ENCODE measurements around the gene INAFM2.

The INAFM2 gene

GRCh38 chr15:40287505-40287904 lies 36.0 kb upstream of the INAFM2 start:
- in situ Hi-C loops (cut with MboI; ENCODE audit: low pct_unique_long_range_greater_than_20kb, low sequenced_read_pairs, unreplicated experiment) = no loop called here
- no peak for DNase-seq (ENCODE audit: low spot score)
- no peak for TF ChIP-seq CTCF (IDR thresholded peaks at IDR 0.05; ENCODE audit: extremely low read depth, insufficient read depth, missing control alignments)

GRCh38 chr15:40287968-40288367 lies 35.5 kb upstream of the INAFM2 start:
- no peak for DNase-seq (ENCODE audit: low spot score)
- in situ Hi-C loops (cut with MboI; ENCODE audit: low pct_unique_long_range_greater_than_20kb, low sequenced_read_pairs, unreplicated experiment) = no loop called here
- no peak for TF ChIP-seq CTCF (IDR thresholded peaks at IDR 0.05; ENCODE audit: extremely low read depth, insufficient read depth, missing control alignments)

- TF ChIP-seq CTCF (IDR thresholded peaks at IDR 0.05; ENCODE audit: extremely low read depth, insufficient read depth, missing control alignments) = no peak
- in situ Hi-C loops (cut with MboI; ENCODE audit: low pct_unique_long_range_greater_than_20kb, low sequenced_read_pairs, unreplicated experiment) = no loop called here
- DNase-seq (ENCODE audit: low spot score) = no peak
Observed at GRCh38 chr15:40289140-40289775, 34.2 kb upstream of the INAFM2 start.

- no peak for TF ChIP-seq CTCF (IDR thresholded peaks at IDR 0.05; ENCODE audit: extremely low read depth, insufficient read depth, missing control alignments)
- no peak for DNase-seq (ENCODE audit: low spot score)
- in situ Hi-C loops (cut with MboI; ENCODE audit: low pct_unique_long_range_greater_than_20kb, low sequenced_read_pairs, unreplicated experiment) = no loop called here
Observed at GRCh38 chr15:40290545-40290917, 33.0 kb upstream of the INAFM2 start.

- in situ Hi-C loops (cut with MboI; ENCODE audit: low pct_unique_long_range_greater_than_20kb, low sequenced_read_pairs, unreplicated experiment) = no loop called here
- no peak for DNase-seq (ENCODE audit: low spot score)
- TF ChIP-seq CTCF (IDR thresholded peaks at IDR 0.05; ENCODE audit: extremely low read depth, insufficient read depth, missing control alignments) = no peak
Observed at GRCh38 chr15:40290918-40291574, 32.4 kb upstream of the INAFM2 start.

- no peak for DNase-seq (ENCODE audit: low spot score)
- in situ Hi-C loops (cut with MboI; ENCODE audit: low pct_unique_long_range_greater_than_20kb, low sequenced_read_pairs, unreplicated experiment) = no loop called here
- no peak for TF ChIP-seq CTCF (IDR thresholded peaks at IDR 0.05; ENCODE audit: extremely low read depth, insufficient read depth, missing control alignments)
Observed at GRCh38 chr15:40292246-40292645, 31.2 kb upstream of the INAFM2 start.
